Activated T-cell treated with anti-CD3 and anti-CD28 coated beads, Interleukin-2, amount 50 U/mL, for 72 hours (primary cell): Measurements from ENCODE around the gene SBNO1. TPM values are rescaled to one million over a fixed set of nuclear protein-coding genes. Genes with fewer than 3 reads are reported as not detected.
"Not testable (repeated sequence)": the region's sequence is repeated elsewhere in the genome, so short reads cannot be mapped to it uniquely, and the experiment has no call there.

Experiments
- ATAC-seq, 2 donors: fragments of 150-1000 bp; cut with Tn5 transposase; replicated peaks in 1 of 2; 2 replicates each; pipeline ENCODE4 v1.10.0; 2021; ENCODE audit warnings: moderate library complexity in 2 of 2, mild to moderate bottlenecking in 1 of 2
- DNase-seq, 2 donors: peaks; one replicate each; pipeline ENCODE4 v3.0.0; 2021 to 2022; ENCODE audit warnings: mixed read lengths in 1 of 2
- H3K27ac Mint-ChIP-seq: one replicate; pipeline ENCODE4 v1.8.0; 2022; ENCODE audit warnings: mild to moderate bottlenecking, moderate library complexity, mixed read lengths
- H3K27me3 Mint-ChIP-seq: one replicate; pipeline ENCODE4 v1.8.0; 2022; ENCODE audit warnings: low read depth, mixed read lengths
- H3K36me3 Mint-ChIP-seq, 2 donors: one replicate each; pipeline ENCODE4 v1.8.0; 2022; ENCODE audit warnings: mixed read lengths in 2 of 2, mild to moderate bottlenecking in 1 of 2; ENCODE audit not compliant: insufficient read depth in 2 of 2
- H3K4me1 Mint-ChIP-seq: one replicate; pipeline ENCODE4 v1.8.0; 2022; ENCODE audit warnings: low read depth, mixed read lengths
- H3K4me3 Mint-ChIP-seq, 2 donors: one replicate each; pipeline ENCODE4 v1.8.0; 2022; ENCODE audit warnings: mild to moderate bottlenecking in 2 of 2, mixed read lengths in 2 of 2, moderate library complexity in 2 of 2
- H3K9me3 Mint-ChIP-seq, 2 donors: one replicate each; pipeline ENCODE4 v1.8.0; 2022; ENCODE audit warnings: mixed read lengths in 2 of 2
- total RNA-seq, 2 donors: library from RNA; stranded (reverse); gene quantifications; one replicate each; pipeline ENCODE4 v1.2.3, GENCODE V29; 2022

SBNO1 gene
- total RNA-seq, 2 donors from 2014 or later, result 38.5 to 41.6 TPM

- H3K4me3 Mint-ChIP-seq, result no peak overlapping the region
- no peaks in the 10 kb centered on the region for H3K9me3 Mint-ChIP-seq
- no peak for ATAC-seq
- H3K27ac Mint-ChIP-seq, result no peak overlapping the region
- H3K27me3 Mint-ChIP-seq, result no peaks in the 10 kb centered on the region
- no peak for DNase-seq
- peaks cover 3 to 19% of the 10 kb centered on the region in 2 donors for H3K36me3 Mint-ChIP-seq
- peaks cover 10% of the 10 kb centered on the region for H3K4me1 Mint-ChIP-seq
These were observed 104.6 kb downstream of the SBNO1 start for GRCh38 chr12:123260081-123260480.

GRCh38 chr12:123258593-123258992, 106.1 kb downstream of the SBNO1 start:
- Mint-ChIP-seq H3K4me1 (peaks cover 24% of the 10 kb centered on the region), H3K27ac (no peak overlapping the region), H3K4me3 (no peak overlapping the region), H3K36me3 (peaks cover 5 to 19% of the 10 kb centered on the region in 2 donors), H3K9me3 (no peaks in the 10 kb centered on the region), H3K27me3 (no peaks in the 10 kb centered on the region)
- no peak for ATAC-seq
- no peak for DNase-seq

DNA sequence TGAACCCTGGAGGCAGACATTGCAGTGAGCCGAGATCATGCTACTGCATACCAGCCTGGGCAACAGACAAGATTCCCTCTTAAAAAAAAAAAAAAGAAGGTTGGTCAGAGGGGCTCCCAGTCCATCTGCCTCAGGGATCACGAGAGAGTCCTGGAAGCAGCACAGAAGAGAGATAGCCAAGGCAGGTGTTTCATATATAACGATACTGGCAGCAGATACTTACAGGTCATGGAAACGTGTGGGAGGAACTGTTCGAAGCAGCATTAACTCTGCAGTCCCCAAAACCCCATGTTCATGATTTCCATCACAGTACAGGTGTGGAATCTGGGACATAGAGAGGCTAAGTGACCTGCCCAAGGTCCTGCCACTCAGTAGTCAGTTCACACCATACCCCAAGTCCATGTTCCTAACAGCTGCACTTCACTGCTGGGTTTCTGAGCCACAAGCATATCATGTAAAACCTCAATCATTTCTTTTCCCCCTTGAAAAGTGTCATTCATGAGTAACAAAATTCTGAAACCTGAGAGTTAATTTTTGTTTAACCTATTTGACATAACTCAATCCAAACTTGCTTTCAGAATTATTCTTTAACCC, 109.7 kb downstream of the SBNO1 start:
- DNase-seq (no peak), ATAC-seq (no peak)
- Mint-ChIP-seq H3K36me3 (peaks cover 8 to 21% of the 10 kb centered on the region in 2 donors), H3K27ac (peak overlapping the region; percentile 59), H3K4me1 (peaks cover 43% of the 10 kb centered on the region), H3K4me3 (no peak overlapping the region), H3K27me3 (no peaks in the 10 kb centered on the region), H3K9me3 (no peaks in the 10 kb centered on the region)

DNA sequence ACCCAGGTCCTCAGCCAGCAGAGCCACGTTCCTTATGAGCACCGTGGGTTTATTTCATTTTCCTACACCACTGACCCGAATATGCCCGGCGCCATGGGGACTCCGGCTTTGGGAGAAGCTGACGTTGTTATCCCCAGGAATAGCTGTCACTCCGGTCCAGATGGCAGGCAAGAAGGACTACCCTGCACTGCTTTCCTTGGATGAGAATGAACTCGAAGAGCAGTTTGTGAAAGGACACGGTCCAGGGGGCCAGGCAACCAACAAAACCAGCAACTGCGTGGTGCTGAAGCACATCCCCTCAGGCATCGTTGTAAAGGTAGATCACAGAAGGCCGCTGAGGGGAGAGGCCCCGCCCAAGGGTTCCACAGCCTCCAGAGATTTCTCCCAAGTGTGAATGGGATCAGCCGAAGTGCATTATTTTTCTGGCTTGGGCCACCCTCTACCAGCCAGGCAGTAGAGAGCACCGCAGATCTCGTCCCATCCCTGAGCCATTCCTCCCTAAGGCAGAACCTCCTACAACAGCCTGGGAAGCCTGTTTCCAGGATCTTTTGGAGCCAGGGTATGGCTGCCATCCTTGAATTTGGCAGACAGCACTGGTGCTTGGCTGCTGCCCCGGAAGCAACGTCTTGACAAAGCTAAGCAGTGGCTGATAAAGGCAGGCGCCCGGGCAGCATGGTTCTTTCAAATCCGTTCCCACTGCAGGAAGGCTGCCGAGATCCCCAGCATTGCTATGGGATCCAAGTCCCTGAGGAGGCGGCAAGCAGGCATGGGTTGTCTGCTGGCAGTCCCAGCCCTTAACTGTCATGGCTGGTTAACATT, 110.8 kb downstream of the SBNO1 start:
- Mint-ChIP-seq H3K4me3 (no peak overlapping the region), H3K27ac (no peak overlapping the region), H3K9me3 (no peaks in the 10 kb centered on the region), H3K27me3 (no peaks in the 10 kb centered on the region), H3K36me3 (peaks cover 8 to 24% of the 10 kb centered on the region in 2 donors), H3K4me1 (peaks cover 43% of the 10 kb centered on the region)
- ATAC-seq (no peak), DNase-seq (no peak)

GRCh38 chr12:123252365-123252764, 112.3 kb downstream of the SBNO1 start:
- not testable (repeated sequence) for H3K27me3 Mint-ChIP-seq, H3K4me3 Mint-ChIP-seq, H3K27ac Mint-ChIP-seq, H3K9me3 Mint-ChIP-seq, ATAC-seq, DNase-seq
- Mint-ChIP-seq H3K36me3 (peaks cover 14 to 35% of the 10 kb centered on the region in 2 donors), H3K4me1 (peaks cover 46% of the 10 kb centered on the region)

DNA sequence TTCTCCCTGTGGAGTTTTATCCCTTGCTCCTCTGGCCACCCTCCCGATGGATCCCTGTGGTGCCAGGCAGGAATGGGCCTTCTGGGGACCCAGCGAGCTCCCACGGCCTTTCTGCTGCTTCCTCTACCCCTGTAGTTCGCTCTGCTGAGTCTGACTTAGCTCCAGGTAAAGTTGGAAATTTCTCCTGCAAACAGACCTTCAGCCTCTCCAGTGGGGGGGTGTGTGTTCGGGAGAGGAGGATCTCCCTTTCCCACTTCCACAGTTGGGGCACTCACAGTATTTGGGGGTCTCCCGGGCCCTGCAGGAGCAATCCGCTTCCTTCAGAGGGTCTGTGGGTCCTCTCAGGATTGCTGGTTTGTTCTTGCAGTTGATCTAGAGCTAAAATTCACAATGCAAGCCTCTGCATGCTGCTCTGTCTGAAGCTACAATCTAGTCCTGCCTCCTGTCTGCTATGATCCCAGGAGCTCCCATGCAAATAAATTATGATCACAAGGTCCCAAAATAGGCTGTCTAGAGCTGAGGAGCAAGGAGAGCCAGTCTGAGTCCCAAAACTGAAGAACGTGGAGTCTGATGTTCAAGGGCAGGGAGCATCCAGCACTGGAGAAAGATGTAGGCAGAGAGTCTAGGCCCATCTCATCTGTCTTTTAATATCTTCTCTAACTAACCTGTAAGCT, 113.1 kb downstream of the SBNO1 start:
- Mint-ChIP-seq H3K4me1 (peaks cover 53% of the 10 kb centered on the region), H3K27ac (peak overlapping the region; percentile 62)

GRCh38 chr12:123250471-123251383, 113.9 kb downstream of the SBNO1 start:
- H3K4me3 Mint-ChIP-seq, result no peak overlapping the region

More for the DNA sequence above, 113.1 kb downstream of the SBNO1 start:
- H3K4me3 Mint-ChIP-seq, result no peak overlapping the region
- DNase-seq (no peak), ATAC-seq (no peak)
- H3K36me3 Mint-ChIP-seq, result peaks cover 13 to 37% of the 10 kb centered on the region in 2 donors
- peaks cover 0 to 3% of the 10 kb centered on the region in 2 donors for H3K9me3 Mint-ChIP-seq
- H3K27me3 Mint-ChIP-seq, result no peaks in the 10 kb centered on the region

GRCh38 chr12:123248996-123249741, 115.5 kb downstream of the SBNO1 start:
- not testable (repeated sequence) for DNase-seq, H3K4me3 Mint-ChIP-seq, ATAC-seq, H3K9me3 Mint-ChIP-seq, H3K27ac Mint-ChIP-seq, H3K27me3 Mint-ChIP-seq
- H3K4me1 Mint-ChIP-seq, result peaks cover 58% of the 10 kb centered on the region
- H3K36me3 Mint-ChIP-seq, result peaks cover 13 to 39% of the 10 kb centered on the region in 2 donors

More at GRCh38 chr12:123250471-123251383, 113.9 kb downstream of the SBNO1 start:
- peaks cover 0 to 3% of the 10 kb centered on the region in 2 donors for H3K9me3 Mint-ChIP-seq
- peaks cover 13 to 38% of the 10 kb centered on the region in 2 donors for H3K36me3 Mint-ChIP-seq
- ATAC-seq (no peak), DNase-seq (no peak)
- peaks cover 61% of the 10 kb centered on the region for H3K4me1 Mint-ChIP-seq
- peak overlapping the region; percentile 27 for H3K27ac Mint-ChIP-seq
- H3K27me3 Mint-ChIP-seq, result no peaks in the 10 kb centered on the region

GRCh38 chr12:123248129-123248528, 116.5 kb downstream of the SBNO1 start:
- H3K4me3 Mint-ChIP-seq, result peak overlapping the region in 1 of 2 donors; percentile 6
- H3K36me3 Mint-ChIP-seq, result peaks cover 9 to 34% of the 10 kb centered on the region in 2 donors
- H3K27me3 Mint-ChIP-seq, ATAC-seq, DNase-seq, H3K9me3 Mint-ChIP-seq: not testable (repeated sequence)
- H3K27ac Mint-ChIP-seq, result peak overlapping the region; percentile 70
- peaks cover 54% of the 10 kb centered on the region for H3K4me1 Mint-ChIP-seq

DNA sequence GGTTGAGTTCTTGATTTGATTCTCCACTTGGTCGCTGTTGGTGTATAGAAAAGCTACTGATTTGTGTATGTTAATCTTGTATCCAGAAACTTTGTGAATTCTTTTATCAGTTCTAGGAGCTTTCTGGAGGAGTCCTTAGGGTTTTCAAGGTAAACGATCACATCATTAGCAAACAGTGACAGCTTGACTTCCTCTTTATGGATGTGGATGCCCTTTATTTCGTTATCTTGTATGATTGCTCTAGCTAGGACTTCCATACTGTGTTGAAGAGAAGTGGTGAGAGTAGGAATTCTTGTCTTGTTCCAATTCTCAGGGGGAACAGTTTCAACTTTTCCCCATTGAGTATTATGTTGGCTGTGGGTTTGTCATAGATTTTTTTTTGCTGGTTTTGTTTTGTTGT, 119.0 kb downstream of the SBNO1 start:
- ATAC-seq, result no peak
- Mint-ChIP-seq H3K9me3 (peaks cover 0 to 3% of the 10 kb centered on the region in 2 donors), H3K4me1 (peaks cover 65% of the 10 kb centered on the region), H3K27ac (peak overlapping the region; percentile 28), H3K4me3 (peak overlapping the region in 1 of 2 donors; percentile 36), H3K36me3 (peaks cover 11 to 41% of the 10 kb centered on the region in 2 donors), H3K27me3 (no peaks in the 10 kb centered on the region)
- DNase-seq, result no peak

DNA sequence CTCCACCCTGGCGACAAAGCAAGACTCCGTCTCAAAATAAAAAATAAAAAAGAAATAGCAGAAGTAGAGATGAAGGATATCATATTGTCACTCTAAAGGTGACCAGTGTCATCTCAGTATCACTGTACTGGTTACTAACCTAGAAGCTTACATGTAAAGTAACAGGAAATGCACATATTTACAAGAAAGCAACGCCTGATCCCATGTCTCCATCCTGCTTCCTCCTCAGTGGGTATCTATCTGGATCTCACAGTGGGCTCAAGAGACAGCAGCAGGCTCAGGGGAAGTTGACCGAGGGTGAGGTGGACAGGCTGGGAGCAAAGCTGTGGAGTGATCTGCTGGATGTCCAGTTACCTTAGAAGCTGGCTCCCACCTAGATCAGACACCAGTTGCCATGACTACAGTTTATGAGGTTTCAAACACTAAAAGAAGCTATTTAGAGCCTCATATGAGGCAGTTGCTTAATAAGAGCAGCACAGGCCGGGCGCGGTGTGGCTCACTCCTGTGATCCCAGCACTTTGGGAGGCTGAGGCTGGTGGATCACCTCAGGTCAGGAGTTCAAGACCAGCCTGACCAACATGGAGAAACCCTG, 120.9 kb downstream of the SBNO1 start:
- Mint-ChIP-seq H3K4me3 (no peak overlapping the region), H3K36me3 (peaks cover 13 to 38% of the 10 kb centered on the region in 2 donors), H3K4me1 (peaks cover 63% of the 10 kb centered on the region), H3K9me3 (peaks cover 0 to 3% of the 10 kb centered on the region in 2 donors), H3K27ac (peak overlapping the region; percentile 28), H3K27me3 (no peaks in the 10 kb centered on the region)
- DNase-seq, result no peak
- ATAC-seq, result peak in 1 of 2 donors; percentile 18
